Effector CD4-positive, alpha-beta T cell (primary cell): Measurements from ENCODE around the gene NR2C2AP.
"Not testable (repeated sequence)": the region's sequence is repeated elsewhere in the genome, so short reads cannot be mapped to it uniquely, and the experiment has no call there.

Experiments
- DNase-seq: peaks from one replicate; pipeline ENCODE4 v3.0.0-alpha.2; 2020

NR2C2AP gene

GRCh38 chr19:19179548-19180441, 23.4 kb downstream of the NR2C2AP start:
- DNase-seq: no peak

- DNase-seq: no peak
Observed at GRCh38 chr19:19176950-19177349, 26.3 kb downstream of the NR2C2AP start.

DNA sequence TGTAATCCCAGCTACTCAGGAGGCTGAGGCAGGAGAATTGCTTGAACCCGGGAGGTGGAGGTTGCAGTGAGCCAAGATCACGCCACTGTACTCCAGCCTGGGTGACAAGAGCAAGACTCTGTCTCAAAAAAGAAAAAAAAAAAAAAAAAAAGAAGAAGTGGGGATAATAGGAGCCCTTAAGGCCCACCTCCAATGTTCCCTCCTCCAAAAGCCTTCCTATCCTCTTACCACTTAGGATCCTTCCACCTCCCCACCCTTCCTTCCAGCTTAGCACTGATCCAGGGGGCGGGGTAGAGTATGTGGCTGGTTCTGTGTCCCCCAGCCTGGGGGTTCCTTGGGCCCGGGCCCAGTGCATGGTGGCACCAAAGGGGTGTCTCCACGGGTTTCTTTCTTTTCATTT, 30.0 kb downstream of the NR2C2AP start:
- not testable (repeated sequence) for DNase-seq

DNA sequence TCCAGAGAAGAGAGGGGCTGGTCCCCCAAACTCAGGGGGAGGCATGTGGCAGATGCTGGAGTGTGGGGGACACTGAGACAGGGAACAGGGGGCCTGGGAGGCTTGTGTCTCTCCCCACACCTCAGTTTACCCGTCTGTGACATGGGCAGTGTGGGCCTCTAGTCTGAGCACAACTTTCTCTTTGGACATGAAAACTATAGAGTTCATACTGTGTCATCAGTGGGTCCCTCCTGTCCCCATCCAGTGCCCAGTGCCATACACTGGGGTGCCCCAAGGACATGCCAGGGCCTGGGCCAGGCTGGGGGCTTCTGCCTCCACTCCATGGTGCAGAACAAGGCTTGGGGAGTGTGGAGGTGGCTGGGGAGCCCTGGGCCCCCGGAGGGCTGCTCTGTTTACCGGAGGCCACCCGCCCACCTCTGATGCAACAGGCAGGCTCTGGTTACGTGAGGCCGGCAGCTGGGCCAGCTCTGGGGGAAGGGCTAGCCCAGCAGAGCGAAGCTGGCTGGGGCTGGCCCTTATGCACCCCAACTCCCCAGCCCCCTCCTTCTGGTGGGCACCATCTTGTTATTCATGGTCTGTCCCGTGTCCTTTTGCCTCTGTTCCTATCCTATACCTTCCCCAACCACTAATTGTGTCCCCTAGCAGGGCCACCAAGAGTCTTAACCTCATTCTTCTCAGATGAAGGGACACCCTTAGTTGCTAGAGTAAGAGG, 31.2 kb downstream of the NR2C2AP start:
- DNase-seq: no peak

DNA sequence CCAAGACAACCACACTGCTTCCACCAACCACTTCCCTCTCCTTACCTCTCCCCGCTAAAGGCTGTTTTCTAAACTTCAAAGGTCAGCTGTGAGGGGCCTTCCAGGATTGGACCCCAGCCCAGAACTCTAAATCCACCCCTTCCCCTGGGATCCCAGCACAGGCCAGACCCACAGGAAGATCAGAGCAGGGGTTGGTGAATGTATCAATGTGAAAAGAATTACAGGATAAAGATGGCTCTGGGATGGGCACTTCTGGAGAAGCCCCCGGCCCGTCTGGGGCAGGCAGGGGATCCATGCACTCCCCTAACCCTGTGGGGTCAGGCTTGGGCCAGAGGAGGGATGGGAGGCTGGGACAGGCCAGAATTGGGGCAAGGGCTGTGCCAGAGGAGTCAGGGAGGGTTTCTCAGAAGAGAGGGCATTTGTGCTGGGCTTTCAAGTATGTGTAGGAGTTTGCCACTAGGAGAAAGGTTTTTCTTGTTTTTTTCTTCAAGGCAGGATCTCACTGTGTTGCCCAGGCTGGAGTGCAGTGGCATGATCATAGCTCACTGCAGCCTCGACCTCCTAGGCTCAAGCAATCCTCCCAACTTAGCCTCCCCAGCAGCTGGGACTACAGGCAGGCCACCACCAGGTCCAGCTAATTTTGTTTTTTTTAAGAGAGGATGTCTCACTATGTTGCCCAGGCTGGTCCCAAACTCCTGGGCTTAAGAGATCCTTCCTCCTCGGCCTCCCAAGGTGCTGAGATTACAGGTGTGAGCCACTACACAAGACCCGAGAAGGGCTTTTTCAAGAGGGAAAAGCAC, 32.1 kb downstream of the NR2C2AP start:
- no peak for DNase-seq

DNA sequence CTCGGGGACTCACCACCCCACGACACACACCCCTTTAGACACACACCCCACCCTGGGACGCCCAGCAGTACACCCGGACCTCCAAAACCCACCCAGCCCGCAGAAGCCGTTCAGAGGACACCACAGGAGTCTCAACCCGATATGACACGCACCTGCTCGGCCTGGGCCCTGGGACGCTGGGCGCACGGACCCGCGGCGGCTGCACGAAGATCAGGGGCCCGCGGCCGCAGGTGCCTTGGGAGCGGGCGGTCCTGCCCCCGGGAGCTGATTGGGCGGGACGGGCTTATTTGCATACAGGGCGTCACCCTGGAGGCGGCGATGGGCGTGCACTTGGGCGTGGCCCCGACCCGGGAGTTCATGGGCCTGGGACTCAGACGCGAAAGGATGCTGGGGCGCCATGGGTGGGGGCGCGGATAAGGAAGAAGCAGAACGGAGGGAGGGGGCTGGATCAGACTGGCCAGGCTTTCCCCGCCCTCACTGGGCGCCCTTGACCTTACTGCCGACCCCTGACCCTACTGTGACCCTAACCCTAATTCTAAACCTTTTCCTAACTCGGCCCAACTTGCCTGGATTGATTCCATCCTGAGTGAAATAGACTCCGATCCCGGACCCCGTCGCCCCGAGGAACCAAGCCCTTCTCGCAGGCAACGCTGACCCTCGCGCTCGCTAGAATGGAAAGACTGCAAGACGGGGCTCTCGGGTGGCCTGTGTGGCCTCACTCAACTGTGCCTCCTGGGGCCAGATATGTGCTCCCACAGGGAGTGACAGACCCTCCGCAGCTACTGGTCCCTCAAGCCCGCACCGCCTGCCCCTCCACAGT, 33.0 kb downstream of the NR2C2AP start, which contains the start of gene MEF2B:
Gene MEF2B, minus strand, starts transcription at position 211 of the 820 bp plus-strand sequence. CDS start 19,528 bp downstream, outside the sequence.
- peak; percentile 68 for DNase-seq

- no peak for DNase-seq
Observed at GRCh38 chr19:19169236-19170052, 33.8 kb downstream of the NR2C2AP start.

DNA sequence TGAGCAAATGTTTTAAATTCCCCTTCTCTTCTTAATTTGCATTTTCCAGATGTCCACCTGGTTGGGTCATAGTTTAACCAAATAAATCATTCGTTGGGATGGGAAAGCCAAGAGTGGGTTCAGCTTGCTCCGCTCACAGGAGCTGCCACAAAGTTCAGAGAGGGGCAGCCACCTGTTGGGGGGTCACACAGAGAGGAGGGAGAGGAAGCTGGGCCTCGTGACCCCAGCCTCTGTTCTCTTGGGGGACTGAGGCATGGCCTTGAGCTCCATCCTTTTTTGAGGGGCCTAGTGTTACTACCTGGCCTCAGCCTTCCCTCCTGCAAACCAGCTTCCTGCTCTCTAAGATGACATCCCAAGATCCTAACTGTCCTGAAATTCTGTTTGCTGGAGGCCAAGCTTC, 35.6 kb downstream of the NR2C2AP start:
- no peak for DNase-seq

DNA sequence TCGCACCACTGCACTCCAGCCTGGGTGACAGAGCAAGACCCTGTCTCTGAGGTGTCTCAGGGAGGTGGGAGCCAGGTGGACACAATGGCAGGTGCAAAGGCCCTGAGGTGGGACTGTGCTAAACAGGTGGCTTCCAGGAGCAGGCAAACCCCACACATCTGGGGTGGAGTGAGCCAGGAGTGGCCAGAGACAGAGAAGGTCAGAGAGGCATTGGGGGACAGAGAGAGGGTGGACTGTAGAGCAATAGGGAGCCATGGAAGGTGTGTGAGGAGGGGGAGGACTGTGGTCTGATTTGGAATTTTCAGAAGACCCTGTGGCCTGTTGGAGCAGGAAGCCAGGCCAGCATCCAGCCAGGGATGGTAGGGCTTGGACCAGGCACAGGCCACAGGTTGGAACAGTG, 37.8 kb downstream of the NR2C2AP start:
- DNase-seq: no peak

- no peak for DNase-seq
Observed at GRCh38 chr19:19162495-19162894, 40.7 kb downstream of the NR2C2AP start.

- no peak for DNase-seq
Observed at GRCh38 chr19:19160461-19161035, 42.7 kb downstream of the NR2C2AP start.

DNA sequence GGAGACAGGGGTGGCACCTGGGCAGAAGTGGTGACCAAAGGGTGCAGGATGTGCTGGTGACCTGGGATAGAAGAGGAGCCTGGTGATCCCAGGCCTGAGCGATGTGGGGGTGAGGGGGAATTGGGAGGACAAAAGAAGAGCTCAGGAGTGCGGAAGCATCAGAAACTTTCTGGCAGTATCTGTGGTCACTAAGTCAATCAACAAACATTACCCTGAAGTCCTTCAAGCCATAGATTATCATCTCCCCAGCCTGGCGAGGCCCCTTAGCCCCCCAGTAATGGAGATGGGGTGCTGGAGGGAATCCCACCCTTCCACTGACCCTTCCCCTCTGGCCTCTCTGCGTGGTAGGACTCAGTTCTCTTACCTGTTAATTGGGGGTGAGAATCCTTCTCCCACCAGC, 43.7 kb downstream of the NR2C2AP start:
- no peak for DNase-seq

DNA sequence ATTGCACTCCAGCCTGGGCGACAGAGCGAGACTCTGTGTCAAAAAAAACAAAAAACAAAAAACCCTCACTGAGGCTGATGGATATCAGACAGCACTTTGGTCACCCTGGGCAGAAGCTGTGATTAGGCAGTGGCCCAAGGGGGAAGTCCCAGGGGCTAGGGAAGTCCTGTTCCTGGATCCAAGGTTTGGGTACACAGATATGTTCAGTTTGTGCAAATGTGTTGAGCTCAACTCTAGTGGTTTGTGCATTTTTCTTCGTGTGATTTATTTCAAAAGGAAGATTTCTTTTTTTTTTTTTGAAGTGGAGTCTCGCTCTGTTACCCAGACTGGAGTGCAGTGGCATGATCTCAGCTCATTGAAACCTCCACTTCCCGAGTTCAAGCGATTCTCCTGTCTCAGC, 45.4 kb downstream of the NR2C2AP start:
- no peak for DNase-seq

GRCh38 chr19:19155495-19156219, 47.6 kb downstream of the NR2C2AP start:
- DNase-seq: no peak

DNA sequence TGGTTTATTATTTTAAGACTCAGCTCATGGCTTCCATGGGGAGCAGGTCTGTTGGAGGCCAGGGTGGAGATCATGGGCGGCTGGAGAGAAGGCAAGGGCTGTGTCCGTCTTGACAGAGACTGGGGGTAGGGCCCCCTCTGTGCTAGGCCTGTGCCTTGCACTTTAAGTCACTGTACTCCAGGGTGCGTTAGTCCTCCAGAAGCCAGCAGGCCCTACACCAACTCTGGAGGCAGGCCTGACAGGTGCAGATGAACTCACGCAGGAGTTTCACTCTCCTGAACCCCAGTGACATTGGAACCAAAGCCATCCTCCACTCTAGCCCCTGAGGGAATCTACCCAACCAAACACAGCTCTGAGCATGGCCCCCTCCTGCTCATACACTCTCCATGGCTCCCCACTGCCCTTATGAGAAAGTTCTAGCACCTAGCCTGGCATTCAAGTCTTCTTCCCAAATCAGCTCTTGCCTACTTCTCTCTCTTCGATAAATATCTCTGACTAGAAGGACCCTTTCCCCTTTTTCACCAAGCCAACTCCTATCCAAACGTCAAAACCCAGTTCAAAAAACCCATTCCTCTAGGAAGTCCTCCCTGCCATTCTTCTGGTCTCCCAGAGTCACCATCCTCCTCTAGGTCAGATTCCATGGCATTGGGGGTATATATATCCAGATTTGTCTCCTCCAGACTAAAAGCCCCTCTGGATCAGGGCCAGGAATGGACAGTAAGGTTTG, 48.3 kb downstream of the NR2C2AP start:
- no peak for DNase-seq

DNA sequence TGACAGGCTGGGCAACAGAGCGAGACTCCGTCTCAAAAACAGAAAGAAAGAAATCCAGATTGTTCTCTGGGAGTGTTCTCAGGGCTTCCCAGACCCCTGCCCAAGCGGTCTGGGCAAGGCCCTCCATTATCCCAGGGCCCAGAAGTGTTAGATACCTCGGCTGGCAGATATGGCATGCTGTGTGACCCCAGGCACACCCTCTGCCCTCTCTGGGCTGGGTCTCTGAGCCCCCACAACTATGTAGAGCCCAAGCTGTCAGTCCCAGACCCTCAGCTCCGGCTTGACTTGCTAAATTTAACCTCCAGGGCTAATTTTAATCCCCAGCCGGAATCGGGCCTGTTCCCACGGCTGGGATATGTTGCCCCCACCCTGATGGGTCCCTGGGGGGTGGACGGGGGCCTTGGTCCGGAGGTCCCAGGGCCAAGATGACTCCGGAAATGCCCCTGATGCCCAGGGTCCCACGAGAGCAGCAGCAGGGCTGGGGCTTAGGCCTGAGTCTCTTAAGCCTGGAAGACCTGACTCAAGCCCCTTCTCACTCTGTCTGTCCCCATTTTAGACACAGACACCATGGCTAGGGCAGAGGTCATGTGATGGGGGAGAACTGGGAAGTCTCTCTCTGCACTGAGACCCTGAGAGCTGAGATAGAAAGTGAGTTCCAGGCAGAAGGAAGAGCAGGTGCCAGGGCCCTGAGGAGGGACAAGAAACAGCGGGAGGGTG, 50.4 kb downstream of the NR2C2AP start:
- no peak for DNase-seq

- DNase-seq: no peak
Observed at GRCh38 chr19:19151418-19151817, 51.8 kb downstream of the NR2C2AP start.
